HL-60 (cell line): ENCODE measurements around the gene SRBD1.
A peak's percentile ranks its signal among the peaks of the same experiment; 100 is the strongest.

Experiments
- DNase-seq, 2 experiments: peaks; one replicate each; pipeline ENCODE4 v3.0.0-alpha.2; 2010 to 2020; ENCODE audit warnings: low read depth in 1 of 2, low spot score in 1 of 2
- H3K27ac ChIP-seq: fragments of 250-450 bp; sonication (Bioruptor Pico); replicated peaks from 2 replicates; pipeline ENCODE4 v1.5.1; 2020; ENCODE audit warnings: mild to moderate bottlenecking, moderate library complexity
- H3K27me3 ChIP-seq: fragments of 250-450 bp; sonication (Bioruptor Pico); 2 replicates; pipeline ENCODE4 v1.5.1; 2021; ENCODE audit warnings: mild to moderate bottlenecking, moderate library complexity; ENCODE audit not compliant: insufficient read depth, poor library complexity, severe bottlenecking
- H3K4me3 ChIP-seq: replicated peaks from 2 replicates; pipeline ENCODE4 v1.5.1; 2011; ENCODE audit warnings: mild to moderate bottlenecking, control low read depth, low read length; ENCODE audit not compliant: insufficient read depth
- GABPA ChIP-seq: IDR thresholded peaks from 2 replicates; pipeline ENCODE4 v1.6.1; 2012; ENCODE audit warnings: low read depth
- POLR2AphosphoS5 ChIP-seq: IDR thresholded peaks from 2 replicates; pipeline ENCODE4 v1.6.1; 2012; ENCODE audit warnings: low read depth
- SPI1 ChIP-seq: IDR thresholded peaks from 2 replicates; pipeline ENCODE4 v1.6.1; 2012; ENCODE audit warnings: low read depth, mild to moderate bottlenecking, borderline replicate concordance
- TF ChIP-seq, protein P1 (sequence below): IDR thresholded peaks from one replicate; pipeline ENCODE4 v1.5.1; 2011; ENCODE audit warnings: low read length, control low read depth, inconsistent platforms; ENCODE audit not compliant: insufficient read depth
- TF ChIP-seq, protein P2 (sequence below): IDR thresholded peaks from 2 replicates; pipeline ENCODE4 v1.6.1; 2012; ENCODE audit warnings: low read depth; ENCODE audit not compliant: insufficient replicate concordance

The SRBD1 gene

DNA sequence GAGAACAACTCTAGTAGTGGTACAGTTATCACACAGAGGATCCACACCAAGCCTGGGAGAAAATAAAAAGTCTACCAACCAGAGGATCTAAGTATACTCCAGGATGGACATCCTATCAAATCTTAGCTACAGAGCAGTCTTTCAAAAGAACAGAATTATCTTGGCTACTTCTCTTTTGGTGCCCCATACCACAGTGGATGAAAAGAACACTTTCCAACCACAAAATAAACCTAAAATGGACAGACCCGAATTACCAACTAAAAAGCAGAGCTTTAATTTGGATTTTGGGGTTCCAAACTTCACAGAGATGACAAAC lies 116.1 kb downstream of the SRBD1 start:
- DNase-seq: no peak
- no peak overlapping the region for H3K27ac ChIP-seq
- no peak overlapping the region for H3K4me3 ChIP-seq
- H3K27me3 ChIP-seq: no peaks in the 10 kb centered on the region
- TF ChIP-seq, protein P1, sequence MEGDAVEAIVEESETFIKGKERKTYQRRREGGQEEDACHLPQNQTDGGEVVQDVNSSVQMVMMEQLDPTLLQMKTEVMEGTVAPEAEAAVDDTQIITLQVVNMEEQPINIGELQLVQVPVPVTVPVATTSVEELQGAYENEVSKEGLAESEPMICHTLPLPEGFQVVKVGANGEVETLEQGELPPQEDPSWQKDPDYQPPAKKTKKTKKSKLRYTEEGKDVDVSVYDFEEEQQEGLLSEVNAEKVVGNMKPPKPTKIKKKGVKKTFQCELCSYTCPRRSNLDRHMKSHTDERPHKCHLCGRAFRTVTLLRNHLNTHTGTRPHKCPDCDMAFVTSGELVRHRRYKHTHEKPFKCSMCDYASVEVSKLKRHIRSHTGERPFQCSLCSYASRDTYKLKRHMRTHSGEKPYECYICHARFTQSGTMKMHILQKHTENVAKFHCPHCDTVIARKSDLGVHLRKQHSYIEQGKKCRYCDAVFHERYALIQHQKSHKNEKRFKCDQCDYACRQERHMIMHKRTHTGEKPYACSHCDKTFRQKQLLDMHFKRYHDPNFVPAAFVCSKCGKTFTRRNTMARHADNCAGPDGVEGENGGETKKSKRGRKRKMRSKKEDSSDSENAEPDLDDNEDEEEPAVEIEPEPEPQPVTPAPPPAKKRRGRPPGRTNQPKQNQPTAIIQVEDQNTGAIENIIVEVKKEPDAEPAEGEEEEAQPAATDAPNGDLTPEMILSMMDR: no peak
- TF ChIP-seq GABPA (no peak), POLR2AphosphoS5 (no peak), SPI1 (no peak)
- TF ChIP-seq, protein P2, sequence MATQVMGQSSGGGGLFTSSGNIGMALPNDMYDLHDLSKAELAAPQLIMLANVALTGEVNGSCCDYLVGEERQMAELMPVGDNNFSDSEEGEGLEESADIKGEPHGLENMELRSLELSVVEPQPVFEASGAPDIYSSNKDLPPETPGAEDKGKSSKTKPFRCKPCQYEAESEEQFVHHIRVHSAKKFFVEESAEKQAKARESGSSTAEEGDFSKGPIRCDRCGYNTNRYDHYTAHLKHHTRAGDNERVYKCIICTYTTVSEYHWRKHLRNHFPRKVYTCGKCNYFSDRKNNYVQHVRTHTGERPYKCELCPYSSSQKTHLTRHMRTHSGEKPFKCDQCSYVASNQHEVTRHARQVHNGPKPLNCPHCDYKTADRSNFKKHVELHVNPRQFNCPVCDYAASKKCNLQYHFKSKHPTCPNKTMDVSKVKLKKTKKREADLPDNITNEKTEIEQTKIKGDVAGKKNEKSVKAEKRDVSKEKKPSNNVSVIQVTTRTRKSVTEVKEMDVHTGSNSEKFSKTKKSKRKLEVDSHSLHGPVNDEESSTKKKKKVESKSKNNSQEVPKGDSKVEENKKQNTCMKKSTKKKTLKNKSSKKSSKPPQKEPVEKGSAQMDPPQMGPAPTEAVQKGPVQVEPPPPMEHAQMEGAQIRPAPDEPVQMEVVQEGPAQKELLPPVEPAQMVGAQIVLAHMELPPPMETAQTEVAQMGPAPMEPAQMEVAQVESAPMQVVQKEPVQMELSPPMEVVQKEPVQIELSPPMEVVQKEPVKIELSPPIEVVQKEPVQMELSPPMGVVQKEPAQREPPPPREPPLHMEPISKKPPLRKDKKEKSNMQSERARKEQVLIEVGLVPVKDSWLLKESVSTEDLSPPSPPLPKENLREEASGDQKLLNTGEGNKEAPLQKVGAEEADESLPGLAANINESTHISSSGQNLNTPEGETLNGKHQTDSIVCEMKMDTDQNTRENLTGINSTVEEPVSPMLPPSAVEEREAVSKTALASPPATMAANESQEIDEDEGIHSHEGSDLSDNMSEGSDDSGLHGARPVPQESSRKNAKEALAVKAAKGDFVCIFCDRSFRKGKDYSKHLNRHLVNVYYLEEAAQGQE: no peak

DNA sequence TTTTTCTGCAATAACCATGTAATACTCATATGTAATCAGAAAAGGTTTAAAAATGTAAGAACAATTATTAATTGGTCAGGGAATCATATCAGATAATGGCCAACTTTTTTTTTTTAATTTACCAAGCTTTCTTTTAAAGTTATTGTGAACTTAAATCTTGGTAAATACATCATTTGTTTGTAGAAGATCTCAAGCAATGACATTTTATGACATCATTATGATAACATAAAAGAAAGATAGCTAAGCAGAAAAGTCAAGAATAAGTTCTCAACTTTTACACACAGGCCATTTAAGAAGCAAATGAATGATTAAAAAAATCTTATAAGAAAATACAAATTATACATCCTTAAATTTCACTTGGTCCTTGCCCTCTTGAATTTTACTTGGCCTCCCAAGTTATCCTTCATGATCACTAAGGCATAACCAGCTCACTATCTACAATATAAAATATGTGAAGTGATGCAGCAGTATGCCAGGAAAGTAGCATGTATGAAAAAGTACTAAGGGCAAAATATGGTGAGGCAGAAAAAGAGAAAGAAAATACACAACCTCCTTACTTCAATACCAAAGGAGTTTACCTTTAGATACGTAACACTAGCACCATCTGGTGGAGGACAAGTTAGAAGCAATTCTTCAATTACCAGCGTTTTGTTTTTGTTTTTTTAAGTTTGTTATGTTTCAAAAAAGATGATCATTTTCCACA lies 116.6 kb downstream of the SRBD1 start:
- H3K27ac ChIP-seq: no peak overlapping the region
- TF ChIP-seq, protein P2: no peak
- TF ChIP-seq, protein P1: peak; percentile 41
- no peaks in the 10 kb centered on the region for H3K27me3 ChIP-seq
- no peak overlapping the region for H3K4me3 ChIP-seq
- DNase-seq: peak in 1 of 2 experiments; percentile 19

DNA sequence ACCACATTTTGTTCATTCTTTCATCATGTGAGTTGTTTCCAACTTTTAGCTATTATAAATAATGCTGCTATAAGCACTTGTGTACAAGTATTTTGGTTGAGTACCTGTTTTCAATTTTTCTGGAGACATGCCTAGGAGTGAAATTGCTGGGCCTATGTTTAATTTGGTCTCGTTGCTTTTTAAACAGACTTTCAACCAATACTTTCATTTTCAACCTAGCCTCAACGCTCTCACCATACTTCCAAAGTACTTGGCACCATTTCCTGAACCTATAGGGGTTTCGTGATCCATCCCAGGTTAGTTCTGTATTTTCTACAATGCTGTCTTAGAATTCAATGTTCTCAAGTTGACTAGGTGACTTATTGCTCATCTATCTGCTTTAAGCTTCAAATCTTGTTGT lies 126.1 kb downstream of the SRBD1 start:
- DNase-seq: no peak
- no peak overlapping the region for H3K4me3 ChIP-seq
- H3K27ac ChIP-seq: no peak overlapping the region
- TF ChIP-seq, protein P1: no peak
- no peak for TF ChIP-seq SPI1
- TF ChIP-seq GABPA: no peak
- TF ChIP-seq POLR2AphosphoS5: no peak
- TF ChIP-seq, protein P2: no peak
- H3K27me3 ChIP-seq: no peaks in the 10 kb centered on the region
